ENCODE data around the gene ZYG11B.
"Not testable (repeated sequence)": the region's sequence is repeated elsewhere in the genome, so short reads cannot be mapped to it uniquely, and the experiment has no call there.

ZYG11B gene

GRCh38 chr1:52856026-52856425 is 129.8 kb downstream of the ZYG11B start:
- DNase-seq = no peak

- DNase-seq = no peak
Observed at GRCh38 chr1:52857443-52857842, 131.2 kb downstream of the ZYG11B start.

GRCh38 chr1:52862666-52863458 is 136.6 kb downstream of the ZYG11B start:
- DNase-seq = no peak

GRCh38 chr1:52867087-52867863 is 141.0 kb downstream of the ZYG11B start:
- no peak for DNase-seq

- not testable (repeated sequence) for DNase-seq
Observed at GRCh38 chr1:52869727-52870126, 143.5 kb downstream of the ZYG11B start.

GRCh38 chr1:52876843-52877242 is 150.6 kb downstream of the ZYG11B start:
- DNase-seq = no peak
